GM10266 (cell line): Measurements from ENCODE around the gene AMACR.
"Not testable (repeated sequence)": the region's sequence is repeated elsewhere in the genome, so short reads cannot be mapped to it uniquely, and the experiment has no call there.

Experiments used
- DNase-seq: peaks from one replicate; pipeline ENCODE4 v3.0.0; 2012; ENCODE audit errors: extremely low spot score
- CTCF ChIP-seq: IDR thresholded peaks from 2 replicates; pipeline ENCODE4 v1.5.1; 2012; ENCODE audit warnings: mild to moderate bottlenecking, low read depth; ENCODE audit not compliant: control insufficient read depth, insufficient read depth; ENCODE audit errors: missing control alignments

The AMACR gene

GRCh38 chr5:34016222-34016621, 8.4 kb upstream of the AMACR start:
- TF ChIP-seq CTCF = no peak
- DNase-seq = no peak

- TF ChIP-seq CTCF = no peak
- no peak for DNase-seq
These were observed 7.4 kb upstream of the AMACR start for GRCh38 chr5:34015120-34015822.

GRCh38 chr5:34014626-34015025, 6.8 kb upstream of the AMACR start:
- no peak for DNase-seq
- TF ChIP-seq CTCF = no peak

DNA sequence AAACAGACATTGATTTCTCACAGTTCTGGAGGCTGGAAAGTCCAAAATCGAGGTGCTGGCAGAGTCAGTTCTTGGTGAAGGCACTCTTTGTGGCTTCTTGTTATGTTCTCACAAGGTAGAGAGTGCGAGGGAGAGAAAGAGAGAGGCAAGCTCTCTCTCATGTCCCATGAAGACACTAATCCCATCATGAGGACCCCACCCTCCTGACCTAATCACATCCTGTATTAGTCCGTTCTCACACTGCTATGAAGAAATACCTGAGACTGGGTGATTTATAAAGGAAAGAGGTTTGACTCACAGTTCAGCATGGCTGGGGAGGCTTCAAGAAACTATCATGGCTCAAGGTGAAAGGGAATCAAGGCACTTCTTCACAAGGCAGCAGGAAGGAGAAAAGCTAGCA, 5.7 kb upstream of the AMACR start:
- DNase-seq = no peak
- TF ChIP-seq CTCF = no peak

GRCh38 chr5:34012791-34013190, 4.9 kb upstream of the AMACR start:
- no peak for DNase-seq
- no peak for TF ChIP-seq CTCF

GRCh38 chr5:34011536-34011935, 3.7 kb upstream of the AMACR start:
- TF ChIP-seq CTCF = no peak
- no peak for DNase-seq

DNA sequence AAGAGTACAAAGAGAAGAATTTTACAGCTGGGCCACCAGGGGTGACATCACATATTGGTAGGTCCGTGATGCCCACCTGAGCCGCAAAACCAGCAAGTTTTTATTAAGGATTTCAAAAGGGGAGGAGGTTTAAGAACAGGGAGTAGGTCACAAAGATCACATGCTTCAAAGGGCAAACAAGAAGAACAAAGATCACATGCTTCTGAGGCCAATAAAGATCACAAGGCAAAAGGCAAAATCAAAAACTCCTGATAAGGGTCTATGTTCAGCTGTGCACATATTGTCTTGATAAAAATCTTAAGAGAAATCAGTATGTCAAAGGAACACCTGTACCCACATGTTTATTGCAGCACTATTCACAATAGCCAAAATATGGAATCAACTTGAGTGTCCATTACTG, 2.3 kb upstream of the AMACR start:
- DNase-seq = not testable (repeated sequence)

- no peak for DNase-seq
These were observed 1.8 kb upstream of the AMACR start for GRCh38 chr5:34009610-34010009.

More at GRCh38 chr5:34009610-34010009, 1.8 kb upstream of the AMACR start:
- TF ChIP-seq CTCF = no peak
